HepG2 (cell line): Measurements from ENCODE around the gene SIRT7. TPM values are rescaled to one million over a fixed set of nuclear protein-coding genes. Genes with fewer than 3 reads are reported as not detected.
A peak's percentile ranks its signal among the peaks of the same experiment; 100 is the strongest.

Experiments used
- AGO1 ChIP-seq: fragments of 200-400 bp; formaldehyde crosslinking; IDR thresholded peaks from 2 replicates; pipeline ENCODE4 v1.6.1; 2017; ENCODE audit warnings: mild to moderate bottlenecking, low read depth, low read length, moderate library complexity; ENCODE audit not compliant: poor library complexity, severe bottlenecking
- BRD4 ChIP-seq: sonication (generic); formaldehyde crosslinking; IDR thresholded peaks from 2 replicates; pipeline ENCODE4 v1.4.0; 2020; ENCODE audit warnings: missing genetic modification reagents
- CCDC6 ChIP-seq: sonication (generic); formaldehyde crosslinking; IDR thresholded peaks from 2 replicates; pipeline ENCODE4 v1.8.1; 2022; ENCODE audit warnings: mild to moderate bottlenecking, missing genetic modification reagents, moderate library complexity
- ESRRA ChIP-seq: sonication (generic); formaldehyde crosslinking; IDR thresholded peaks from 2 replicates; pipeline ENCODE4 v1.5.1; 2020; ENCODE audit warnings: mild to moderate bottlenecking, low read depth, missing genetic modification reagents
- PRMT3 ChIP-seq: sonication (generic); formaldehyde crosslinking; IDR thresholded peaks from 2 replicates; pipeline ENCODE4 v1.8.1; 2022; ENCODE audit warnings: low read depth, mild to moderate bottlenecking, moderate library complexity, missing genetic modification reagents, borderline replicate concordance
- SIN3A ChIP-seq: IDR thresholded peaks from 2 replicates; pipeline ENCODE4 v1.6.1; 2011; ENCODE audit warnings: low read depth, mild to moderate bottlenecking, control low read depth, low read length, borderline replicate concordance
- TCF7 ChIP-seq: sonication (generic); IDR thresholded peaks from 2 replicates; pipeline ENCODE4 v1.6.1; 2016; ENCODE audit warnings: antibody characterized with exemption, low read depth
- ZBTB2 ChIP-seq: sonication (generic); formaldehyde crosslinking; IDR thresholded peaks from 2 replicates; pipeline ENCODE4 v1.8.0; 2022; ENCODE audit warnings: low read depth, missing genetic modification reagents
- ZGPAT ChIP-seq: IDR thresholded peaks from 2 replicates; pipeline ENCODE4 v1.6.1; 2016; ENCODE audit warnings: mild to moderate bottlenecking
- ZNF136 ChIP-seq: sonication (generic); formaldehyde crosslinking; IDR thresholded peaks from 2 replicates; pipeline ENCODE4 v1.8.1; 2022; ENCODE audit warnings: low read depth, mild to moderate bottlenecking, moderate library complexity, missing genetic modification reagents
- ZNF143 ChIP-seq: sonication (generic); formaldehyde crosslinking; IDR thresholded peaks from 2 replicates; pipeline ENCODE4 v1.4.0; 2020; ENCODE audit warnings: missing genetic modification reagents
- ZNF33B ChIP-seq: sonication (generic); formaldehyde crosslinking; IDR thresholded peaks from 2 replicates; pipeline ENCODE4 v1.5.1; 2020; ENCODE audit warnings: mild to moderate bottlenecking, missing genetic modification reagents
- ZNF580 ChIP-seq: IDR thresholded peaks from 2 replicates; pipeline ENCODE4 v1.6.1; 2016; ENCODE audit warnings: low read depth, borderline replicate concordance
- ZNF772 ChIP-seq: sonication (generic); formaldehyde crosslinking; IDR thresholded peaks from 2 replicates; pipeline ENCODE4 v1.5.0; 2020; ENCODE audit warnings: mild to moderate bottlenecking, missing genetic modification reagents
- ZNF790 ChIP-seq: sonication (generic); formaldehyde crosslinking; IDR thresholded peaks from 2 replicates; pipeline ENCODE4 v1.8.0; 2022; ENCODE audit warnings: missing genetic modification reagents, mild to moderate bottlenecking, borderline replicate concordance
- ZSCAN12 ChIP-seq: sonication (generic); formaldehyde crosslinking; IDR thresholded peaks from 2 replicates; pipeline ENCODE4 v1.9.0; 2021; ENCODE audit warnings: mild to moderate bottlenecking, missing genetic modification reagents
- ZSCAN9 ChIP-seq: IDR thresholded peaks from 2 replicates; pipeline ENCODE4 v1.6.1; 2016; ENCODE audit warnings: borderline replicate concordance
- polyA plus RNA-seq, 8 experiments: library from polyadenylated mRNA; depleted of rRNA in 3 of 8; stranded (reverse) in 7 of 8; unstranded in 1 of 8; fragments of >200 nt; fragmentation: Illumina TruSeq in 4 of 8; extraction: Trizol in 4 of 8; gene quantifications; 2 replicates each; pipeline versions ENCODE4 v1.2.1 to v1.2.3, GENCODE V29; 2011 to 2016; ENCODE audit warnings: low read depth in 4 of 8, missing spikeins in 1 of 8, mixed read lengths in 1 of 8; ENCODE audit not compliant: insufficient read depth in 1 of 8
- total RNA-seq, 5 experiments: library from RNA; depleted of rRNA; stranded (reverse); fragments of >200 nt; fragmentation: Illumina TruSeq; extraction: Trizol; gene quantifications; 2 replicates each; pipeline ENCODE4 v1.2.3, GENCODE V29; 2016; ENCODE audit warnings: low read depth in 1 of 5
- TF ChIP-seq, protein P1 (sequence below): sonication (generic); formaldehyde crosslinking; IDR thresholded peaks from 2 replicates; pipeline ENCODE4 v1.4.0; 2020; ENCODE audit warnings: mild to moderate bottlenecking, missing genetic modification reagents
- TF ChIP-seq, protein P2 (sequence below): sonication (generic); formaldehyde crosslinking; IDR thresholded peaks from 2 replicates; pipeline ENCODE4 v1.5.1; 2020; ENCODE audit warnings: missing genetic modification reagents, mild to moderate bottlenecking, borderline replicate concordance
- TF ChIP-seq, protein P3 (sequence below): sonication (generic); formaldehyde crosslinking; IDR thresholded peaks from 2 replicates; pipeline ENCODE4 v1.4.0; 2020; ENCODE audit warnings: missing genetic modification reagents, borderline replicate concordance

The SIRT7 gene
- total and polyA plus RNA-seq, 2 of the 13 experiments (the other 11 are each of a cell fraction or from before 2014, with no cell fraction given) = 8.3 to 24.8 TPM

- TF ChIP-seq, protein P1, sequence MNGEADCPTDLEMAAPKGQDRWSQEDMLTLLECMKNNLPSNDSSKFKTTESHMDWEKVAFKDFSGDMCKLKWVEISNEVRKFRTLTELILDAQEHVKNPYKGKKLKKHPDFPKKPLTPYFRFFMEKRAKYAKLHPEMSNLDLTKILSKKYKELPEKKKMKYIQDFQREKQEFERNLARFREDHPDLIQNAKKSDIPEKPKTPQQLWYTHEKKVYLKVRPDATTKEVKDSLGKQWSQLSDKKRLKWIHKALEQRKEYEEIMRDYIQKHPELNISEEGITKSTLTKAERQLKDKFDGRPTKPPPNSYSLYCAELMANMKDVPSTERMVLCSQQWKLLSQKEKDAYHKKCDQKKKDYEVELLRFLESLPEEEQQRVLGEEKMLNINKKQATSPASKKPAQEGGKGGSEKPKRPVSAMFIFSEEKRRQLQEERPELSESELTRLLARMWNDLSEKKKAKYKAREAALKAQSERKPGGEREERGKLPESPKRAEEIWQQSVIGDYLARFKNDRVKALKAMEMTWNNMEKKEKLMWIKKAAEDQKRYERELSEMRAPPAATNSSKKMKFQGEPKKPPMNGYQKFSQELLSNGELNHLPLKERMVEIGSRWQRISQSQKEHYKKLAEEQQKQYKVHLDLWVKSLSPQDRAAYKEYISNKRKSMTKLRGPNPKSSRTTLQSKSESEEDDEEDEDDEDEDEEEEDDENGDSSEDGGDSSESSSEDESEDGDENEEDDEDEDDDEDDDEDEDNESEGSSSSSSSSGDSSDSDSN (CRISPR knock-in tag) = peak; percentile 39; the same call in 1 of the 2 replicates
- TF ChIP-seq ZNF143 (no peak), ESRRA (CRISPR knock-in tag) (no peak), ZNF580 (CRISPR knock-in tag) (no peak), SIN3A (peak; percentile 49; the same call in 1 of the 2 replicates), ZNF772 (CRISPR knock-in tag) (no peak), AGO1 (peak; percentile 17), ZNF136 (CRISPR knock-in tag) (no peak), PRMT3 (CRISPR knock-in tag) (0 out of 2 replicates have a peak, but pooled peaks have one; percentile 36), ZSCAN9 (CRISPR knock-in tag) (no peak), ZGPAT (CRISPR knock-in tag) (no peak), BRD4 (CRISPR knock-in tag) (no peak; the same call in 1 of the 2 replicates), CCDC6 (CRISPR knock-in tag) (peak; percentile 78; the same call in 1 of the 2 replicates), ZBTB2 (CRISPR knock-in tag) (0 out of 2 replicates have a peak, but pooled peaks have one; percentile 9), ZNF33B (CRISPR knock-in tag) (no peak), ZSCAN12 (no peak), TCF7 (peak; percentile 69), ZNF790 (CRISPR knock-in tag) (no peak)
- TF ChIP-seq, protein P2, sequence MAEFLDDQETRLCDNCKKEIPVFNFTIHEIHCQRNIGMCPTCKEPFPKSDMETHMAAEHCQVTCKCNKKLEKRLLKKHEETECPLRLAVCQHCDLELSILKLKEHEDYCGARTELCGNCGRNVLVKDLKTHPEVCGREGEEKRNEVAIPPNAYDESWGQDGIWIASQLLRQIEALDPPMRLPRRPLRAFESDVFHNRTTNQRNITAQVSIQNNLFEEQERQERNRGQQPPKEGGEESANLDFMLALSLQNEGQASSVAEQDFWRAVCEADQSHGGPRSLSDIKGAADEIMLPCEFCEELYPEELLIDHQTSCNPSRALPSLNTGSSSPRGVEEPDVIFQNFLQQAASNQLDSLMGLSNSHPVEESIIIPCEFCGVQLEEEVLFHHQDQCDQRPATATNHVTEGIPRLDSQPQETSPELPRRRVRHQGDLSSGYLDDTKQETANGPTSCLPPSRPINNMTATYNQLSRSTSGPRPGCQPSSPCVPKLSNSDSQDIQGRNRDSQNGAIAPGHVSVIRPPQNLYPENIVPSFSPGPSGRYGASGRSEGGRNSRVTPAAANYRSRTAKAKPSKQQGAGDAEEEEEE (CRISPR knock-in tag) = no peak
- TF ChIP-seq, protein P3, sequence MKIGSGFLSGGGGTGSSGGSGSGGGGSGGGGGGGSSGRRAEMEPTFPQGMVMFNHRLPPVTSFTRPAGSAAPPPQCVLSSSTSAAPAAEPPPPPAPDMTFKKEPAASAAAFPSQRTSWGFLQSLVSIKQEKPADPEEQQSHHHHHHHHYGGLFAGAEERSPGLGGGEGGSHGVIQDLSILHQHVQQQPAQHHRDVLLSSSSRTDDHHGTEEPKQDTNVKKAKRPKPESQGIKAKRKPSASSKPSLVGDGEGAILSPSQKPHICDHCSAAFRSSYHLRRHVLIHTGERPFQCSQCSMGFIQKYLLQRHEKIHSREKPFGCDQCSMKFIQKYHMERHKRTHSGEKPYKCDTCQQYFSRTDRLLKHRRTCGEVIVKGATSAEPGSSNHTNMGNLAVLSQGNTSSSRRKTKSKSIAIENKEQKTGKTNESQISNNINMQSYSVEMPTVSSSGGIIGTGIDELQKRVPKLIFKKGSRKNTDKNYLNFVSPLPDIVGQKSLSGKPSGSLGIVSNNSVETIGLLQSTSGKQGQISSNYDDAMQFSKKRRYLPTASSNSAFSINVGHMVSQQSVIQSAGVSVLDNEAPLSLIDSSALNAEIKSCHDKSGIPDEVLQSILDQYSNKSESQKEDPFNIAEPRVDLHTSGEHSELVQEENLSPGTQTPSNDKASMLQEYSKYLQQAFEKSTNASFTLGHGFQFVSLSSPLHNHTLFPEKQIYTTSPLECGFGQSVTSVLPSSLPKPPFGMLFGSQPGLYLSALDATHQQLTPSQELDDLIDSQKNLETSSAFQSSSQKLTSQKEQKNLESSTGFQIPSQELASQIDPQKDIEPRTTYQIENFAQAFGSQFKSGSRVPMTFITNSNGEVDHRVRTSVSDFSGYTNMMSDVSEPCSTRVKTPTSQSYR (CRISPR knock-in tag) = peak; percentile 83
Measured at GRCh38 chr17:81961087-81961511, 43.1 kb upstream of the SIRT7 start, which contains the start of gene NOTUM (continued).
